NCI-H524 (cell line): ENCODE results near the gene TMPRSS4.
A peak's percentile ranks its signal among the peaks of the same experiment; 100 is the strongest.

Experiments
- DNase-seq, 2 experiments: peaks; one replicate each; lab custom pipeline; 2025; lab: John Stamatoyannopoulos, UW

The TMPRSS4 gene

GRCh38 chr11:118135051-118135795 lies 58.3 kb downstream of the TMPRSS4 start:
- DNase-seq = no peak

GRCh38 chr11:118135796-118136165 lies 58.9 kb downstream of the TMPRSS4 start:
- DNase-seq = no peak

GRCh38 chr11:118136341-118136740 lies 59.5 kb downstream of the TMPRSS4 start:
- DNase-seq = no peak

GRCh38 chr11:118136801-118137200 lies 59.9 kb downstream of the TMPRSS4 start:
- peak in 1 of 2 experiments; percentile 13 for DNase-seq

GRCh38 chr11:118138839-118139420 lies 62.1 kb downstream of the TMPRSS4 start:
- no peak for DNase-seq

- DNase-seq = no peak
Observed at GRCh38 chr11:118139578-118139977, 62.7 kb downstream of the TMPRSS4 start.

- DNase-seq = no peak
Observed at GRCh38 chr11:118142081-118142480, 65.2 kb downstream of the TMPRSS4 start.

GRCh38 chr11:118142809-118143208 lies 65.9 kb downstream of the TMPRSS4 start:
- DNase-seq = peak in 1 of 2 experiments; percentile 28

GRCh38 chr11:118143661-118144185 lies 66.8 kb downstream of the TMPRSS4 start:
- no peak for DNase-seq

- no peak for DNase-seq
Observed at GRCh38 chr11:118144301-118145268, 67.7 kb downstream of the TMPRSS4 start.

GRCh38 chr11:118145285-118146227 lies 68.7 kb downstream of the TMPRSS4 start:
- DNase-seq = peak; percentile 53 to 76

GRCh38 chr11:118146554-118146953 lies 69.7 kb downstream of the TMPRSS4 start:
- DNase-seq = no peak

- no peak for DNase-seq
Observed at GRCh38 chr11:118147502-118147901, 70.6 kb downstream of the TMPRSS4 start.

- DNase-seq = no peak
Observed at GRCh38 chr11:118148240-118148639, 71.4 kb downstream of the TMPRSS4 start.

- DNase-seq = no peak
Observed at GRCh38 chr11:118148856-118149255, 72.0 kb downstream of the TMPRSS4 start.

GRCh38 chr11:118149493-118149892 lies 72.6 kb downstream of the TMPRSS4 start:
- peak in 1 of 2 experiments; percentile 6 for DNase-seq

GRCh38 chr11:118151431-118151830 lies 74.6 kb downstream of the TMPRSS4 start:
- peak in 1 of 2 experiments; percentile 9 for DNase-seq

GRCh38 chr11:118152020-118152551 lies 75.2 kb downstream of the TMPRSS4 start:
- DNase-seq = peak in 1 of 2 experiments; percentile 34

GRCh38 chr11:118152552-118153471 lies 75.9 kb downstream of the TMPRSS4 start, which contains the start of gene SCN4B:
Gene SCN4B (minus strand): TSS chr11:118152823. CDS start chr11:118152673, 150 bp downstream.
- peak in 1 of 2 experiments; percentile 49 for DNase-seq
